Heart left ventricle (tissue), 13 donors: ENCODE results near the gene EMP1.

Source experiments
- POLR2A ChIP-seq, 2 donors: fragments of 450-650 bp; IDR thresholded peaks; one replicate each; pipeline ENCODE4 v1.6.1; 2017; ENCODE audit warnings: antibody characterized with exemption in 2 of 2, mild to moderate bottlenecking in 2 of 2, moderate library complexity in 2 of 2
- TF ChIP-seq, protein P1 (sequence below), 12 donors: fragments of 200-600 bp; sonication (generic) in 4 of 12; IDR thresholded peaks; one replicate each; pipeline versions ENCODE4 v1.5.0 to v1.8.0; 2018 to 2022; ENCODE audit warnings: antibody characterized with exemption in 12 of 12, mild to moderate bottlenecking in 5 of 12
- donor health status: ischemic (EF 13 %, LVEDD 7.1; RV severe dilation, severe dysfunction).
- donor health status: DM: no; HTN: yes; CAD: no.
- donor health status: DM: no; HTN: no; CAD: no.
- donor health status: ischemic (EF 25% LVEDD 6.9; RV normal size, moderate dysfunction).
- donor health status: ischemic (EF 25% LVEDD 5.7; RV mildly dilated, moderate dysfunction).
- donor health status: ischemic (EF 35%, LVEDD 5.7; RV mildly dilated, moderate dysfunction).
- donor health status: nonischemic (EF 11% LVEDD 7.7; RV severe dilation, severe dysfunction).
- donor health status: DM: yes; HTN: yes; CAD: no.
- donor health status: PGD.
- donor health status: ischemic (EF 29% LVEDD 5.4; RV normal size, mild dysfunction).
- donor health status: nonischemic (EF 23%, LVEDD 6.1; RV moderate dilation, normal function).

DNA sequence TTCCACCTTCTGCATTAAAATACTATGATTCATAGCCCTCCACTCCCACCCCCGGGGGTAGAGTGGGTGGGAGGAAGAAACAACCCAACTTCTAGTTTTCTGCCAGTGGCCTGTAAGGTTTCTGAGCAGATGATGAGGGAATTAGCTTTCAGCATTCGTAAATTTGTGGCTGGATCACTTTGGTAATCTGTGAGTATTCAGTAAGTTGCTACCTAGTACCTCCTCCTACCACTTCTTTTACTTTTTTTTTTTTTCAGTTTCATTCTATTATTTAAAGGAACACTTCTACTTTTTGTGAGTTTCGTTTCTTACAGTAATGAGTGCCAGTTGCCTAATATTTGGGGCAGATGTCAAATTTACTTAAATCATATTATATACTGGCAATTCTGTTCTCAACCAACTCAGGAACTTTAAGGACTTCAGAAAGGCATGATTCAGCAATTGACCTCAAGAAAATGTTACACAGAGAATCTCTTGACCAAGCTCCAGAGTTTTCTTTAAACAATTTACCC is 42.4 kb upstream of the EMP1 start:
- TF ChIP-seq, protein P1, sequence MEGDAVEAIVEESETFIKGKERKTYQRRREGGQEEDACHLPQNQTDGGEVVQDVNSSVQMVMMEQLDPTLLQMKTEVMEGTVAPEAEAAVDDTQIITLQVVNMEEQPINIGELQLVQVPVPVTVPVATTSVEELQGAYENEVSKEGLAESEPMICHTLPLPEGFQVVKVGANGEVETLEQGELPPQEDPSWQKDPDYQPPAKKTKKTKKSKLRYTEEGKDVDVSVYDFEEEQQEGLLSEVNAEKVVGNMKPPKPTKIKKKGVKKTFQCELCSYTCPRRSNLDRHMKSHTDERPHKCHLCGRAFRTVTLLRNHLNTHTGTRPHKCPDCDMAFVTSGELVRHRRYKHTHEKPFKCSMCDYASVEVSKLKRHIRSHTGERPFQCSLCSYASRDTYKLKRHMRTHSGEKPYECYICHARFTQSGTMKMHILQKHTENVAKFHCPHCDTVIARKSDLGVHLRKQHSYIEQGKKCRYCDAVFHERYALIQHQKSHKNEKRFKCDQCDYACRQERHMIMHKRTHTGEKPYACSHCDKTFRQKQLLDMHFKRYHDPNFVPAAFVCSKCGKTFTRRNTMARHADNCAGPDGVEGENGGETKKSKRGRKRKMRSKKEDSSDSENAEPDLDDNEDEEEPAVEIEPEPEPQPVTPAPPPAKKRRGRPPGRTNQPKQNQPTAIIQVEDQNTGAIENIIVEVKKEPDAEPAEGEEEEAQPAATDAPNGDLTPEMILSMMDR (IDR thresholded peaks at IDR 0.05) = no peak
- no peak for TF ChIP-seq POLR2A (IDR thresholded peaks at IDR 0.05)
